HepG2 (cell line): ENCODE measurements around the gene CDT1. TPM values are rescaled to one million over a fixed set of nuclear protein-coding genes. Genes with fewer than 3 reads are reported as not detected.

Source experiments
- ATRX ChIP-seq: sonication (generic); formaldehyde crosslinking; IDR thresholded peaks from 2 replicates; pipeline ENCODE4 v1.4.0; 2020; ENCODE audit warnings: missing genetic modification reagents, borderline replicate concordance
- CC2D1A ChIP-seq: sonication (generic); formaldehyde crosslinking; IDR thresholded peaks from 2 replicates; pipeline ENCODE4 v1.8.1; 2023; ENCODE audit warnings: mild to moderate bottlenecking, missing genetic modification reagents
- DZIP1 ChIP-seq: sonication (generic); formaldehyde crosslinking; IDR thresholded peaks from 2 replicates; pipeline ENCODE4 v1.5.0; 2020; ENCODE audit warnings: mild to moderate bottlenecking, missing genetic modification reagents
- MTA3 ChIP-seq: sonication (generic); formaldehyde crosslinking; IDR thresholded peaks from 2 replicates; pipeline ENCODE4 v1.4.0; 2020; ENCODE audit warnings: missing genetic modification reagents
- MTF1 ChIP-seq: sonication (generic); formaldehyde crosslinking; IDR thresholded peaks from 2 replicates; pipeline ENCODE4 v1.5.0; 2020; ENCODE audit warnings: missing genetic modification reagents
- NFATC3 ChIP-seq: sonication (generic); formaldehyde crosslinking; IDR thresholded peaks from 2 replicates; pipeline ENCODE4 v1.5.1; 2020; ENCODE audit warnings: mild to moderate bottlenecking, missing genetic modification reagents
- NFE2L1 ChIP-seq: sonication (generic); formaldehyde crosslinking; IDR thresholded peaks from 2 replicates; pipeline ENCODE4 v1.4.0; 2020; ENCODE audit warnings: missing genetic modification reagents, mild to moderate bottlenecking, borderline replicate concordance
- PBX3 ChIP-seq: sonication (generic); formaldehyde crosslinking; IDR thresholded peaks from 2 replicates; pipeline ENCODE4 v1.8.1; 2023; ENCODE audit warnings: missing genetic modification reagents, inconsistent platforms, borderline replicate concordance
- PHF21A ChIP-seq: sonication (generic); formaldehyde crosslinking; IDR thresholded peaks from 2 replicates; pipeline ENCODE4 v1.5.0; 2020; ENCODE audit warnings: mild to moderate bottlenecking, missing genetic modification reagents
- PRPF4 ChIP-seq: fragments of 200-400 bp; formaldehyde crosslinking; IDR thresholded peaks from 2 replicates; pipeline ENCODE4 v1.6.1; 2016; ENCODE audit warnings: low read length, low read depth; ENCODE audit not compliant: poor library complexity, severe bottlenecking
- RNF2 ChIP-seq: fragments of 450-650 bp; conservative IDR thresholded peaks from 2 replicates; pipeline ENCODE4 v1.6.1; 2016; ENCODE audit warnings: low read depth
- THAP8 ChIP-seq: sonication (generic); formaldehyde crosslinking; IDR thresholded peaks from 2 replicates; pipeline ENCODE4 v1.5.1; 2020; ENCODE audit warnings: missing genetic modification reagents, mild to moderate bottlenecking, borderline replicate concordance
- TRAFD1 ChIP-seq: sonication (generic); formaldehyde crosslinking; IDR thresholded peaks from 2 replicates; pipeline ENCODE4 v1.5.1; 2020; ENCODE audit warnings: missing genetic modification reagents, mild to moderate bottlenecking, borderline replicate concordance
- ZEB1 ChIP-seq: IDR thresholded peaks from 2 replicates; pipeline ENCODE4 v1.6.1; 2012; ENCODE audit warnings: mild to moderate bottlenecking, low read depth, inconsistent platforms; ENCODE audit not compliant: insufficient replicate concordance
- ZFAT ChIP-seq: sonication (generic); formaldehyde crosslinking; conservative IDR thresholded peaks from 2 replicates; pipeline ENCODE4 v1.8.1; 2023; ENCODE audit warnings: missing genetic modification reagents, inconsistent platforms
- ZFP62 ChIP-seq: sonication (generic); formaldehyde crosslinking; IDR thresholded peaks from 2 replicates; pipeline ENCODE4 v1.4.0; 2020; ENCODE audit warnings: missing genetic modification reagents
- ZMAT5 ChIP-seq: sonication (generic); formaldehyde crosslinking; IDR thresholded peaks from 2 replicates; pipeline ENCODE4 v1.5.0; 2020; ENCODE audit warnings: mild to moderate bottlenecking, low read depth, missing genetic modification reagents, borderline replicate concordance
- ZNF20 ChIP-seq: sonication (generic); formaldehyde crosslinking; IDR thresholded peaks from 2 replicates; pipeline ENCODE4 v1.4.0; 2020; ENCODE audit warnings: mild to moderate bottlenecking, moderate library complexity, missing genetic modification reagents
- ZNF333 ChIP-seq: sonication (generic); formaldehyde crosslinking; IDR thresholded peaks from 2 replicates; pipeline ENCODE4 v1.4.0; 2020; ENCODE audit warnings: mild to moderate bottlenecking, missing genetic modification reagents, borderline replicate concordance
- ZNF576 ChIP-seq: sonication (generic); formaldehyde crosslinking; IDR thresholded peaks from 2 replicates; pipeline ENCODE4 v1.4.0; 2020; ENCODE audit warnings: mild to moderate bottlenecking, missing genetic modification reagents
- ZNF580 ChIP-seq: IDR thresholded peaks from 2 replicates; pipeline ENCODE4 v1.6.1; 2016; ENCODE audit warnings: low read depth, borderline replicate concordance
- ZNF605 ChIP-seq: sonication (generic); formaldehyde crosslinking; IDR thresholded peaks from 2 replicates; pipeline ENCODE4 v1.8.0; 2022; ENCODE audit warnings: mild to moderate bottlenecking, missing genetic modification reagents
- polyA plus RNA-seq, 8 experiments: library from polyadenylated mRNA; depleted of rRNA in 3 of 8; stranded (reverse) in 7 of 8; unstranded in 1 of 8; fragments of >200 nt; fragmentation: Illumina TruSeq in 4 of 8; extraction: Trizol in 4 of 8; gene quantifications; 2 replicates each; pipeline versions ENCODE4 v1.2.1 to v1.2.3, GENCODE V29; 2011 to 2016; ENCODE audit warnings: low read depth in 4 of 8, missing spikeins in 1 of 8, mixed read lengths in 1 of 8; ENCODE audit not compliant: insufficient read depth in 1 of 8
- total RNA-seq, 5 experiments: library from RNA; depleted of rRNA; stranded (reverse); fragments of >200 nt; fragmentation: Illumina TruSeq; extraction: Trizol; gene quantifications; 2 replicates each; pipeline ENCODE4 v1.2.3, GENCODE V29; 2016; ENCODE audit warnings: low read depth in 1 of 5

The CDT1 gene
- total and polyA plus RNA-seq, 2 of the 13 experiments (the other 11 are each of a cell fraction or from before 2014, with no cell fraction given): 23.1 to 23.8 TPM

- TF ChIP-seq PHF21A: peak; percentile 49
- TF ChIP-seq PRPF4: no peak
- 0 out of 2 replicates have a peak, but pooled peaks have one; percentile 64 for TF ChIP-seq ZNF576 (CRISPR knock-in tag)
- no peak for TF ChIP-seq PBX3 (CRISPR knock-in tag)
- TF ChIP-seq NFATC3 (CRISPR knock-in tag): no peak; the same call in 1 of the 2 replicates
- TF ChIP-seq RNF2: peak; percentile 53; the same call in 1 of the 2 replicates
- no peak; the same call in 1 of the 2 replicates for TF ChIP-seq CC2D1A
- TF ChIP-seq ATRX (CRISPR knock-in tag): no peak
- TF ChIP-seq ZFAT (CRISPR knock-in tag): peak; percentile 54; the same call in 1 of the 2 replicates
- no peak for TF ChIP-seq ZEB1
- TF ChIP-seq ZNF20: no peak
- peak; percentile 49; the same call in 1 of the 2 replicates for TF ChIP-seq ZNF605
- peak; percentile 56; the same call in 1 of the 2 replicates for TF ChIP-seq DZIP1 (CRISPR knock-in tag)
- no peak for TF ChIP-seq NFE2L1 (CRISPR knock-in tag)
- no peak for TF ChIP-seq MTA3
- no peak for TF ChIP-seq THAP8 (CRISPR knock-in tag)
- no peak for TF ChIP-seq ZFP62
- no peak for TF ChIP-seq ZMAT5 (CRISPR knock-in tag)
- no peak for TF ChIP-seq TRAFD1 (CRISPR knock-in tag)
- no peak for TF ChIP-seq MTF1 (CRISPR knock-in tag)
- 0 out of 2 replicates have a peak, but pooled peaks have one; percentile 52 for TF ChIP-seq ZNF580 (CRISPR knock-in tag)
- peak; percentile 79; the same call in 1 of the 2 replicates for TF ChIP-seq ZNF333 (CRISPR knock-in tag)
Observed at GRCh38 chr16:88803264-88803987, at the start of gene CDT1 (continued).
